Measurements from ENCODE around the gene ACOT11. TPM values are rescaled to one million over a fixed set of nuclear protein-coding genes. Genes with fewer than 3 reads are reported as not detected.

The ACOT11 gene
- total RNA-seq, 1 donor from 2014 or later: 2.1 TPM

- Mint-ChIP-seq H3K27me3 (ENCODE audit: insufficient read depth) (no peaks in the 10 kb centered on the region), H3K36me3 (ENCODE audit: low read depth) (no peaks in the 10 kb centered on the region), H3K9me3 (no peaks in the 10 kb centered on the region), H3K4me3 (no peak overlapping the region), H3K4me1 (ENCODE audit: low read depth) (peaks cover 5% of the 10 kb centered on the region), H3K27ac (no peak overlapping the region)
- intact Hi-C loops (cut with micrococcal nuclease): no loop called here
- DNase-seq (ENCODE audit: low spot score): no peak
These were observed 55.2 kb downstream of the ACOT11 start for GRCh38 chr1:54603241-54603640.

- H3K9me3 Mint-ChIP-seq: no peaks in the 10 kb centered on the region
- no peak for DNase-seq (ENCODE audit: low spot score)
- H3K36me3 Mint-ChIP-seq (ENCODE audit: low read depth): no peaks in the 10 kb centered on the region
- no peak overlapping the region for H3K4me3 Mint-ChIP-seq
- no peaks in the 10 kb centered on the region for H3K27me3 Mint-ChIP-seq (ENCODE audit: insufficient read depth)
- peaks cover 5% of the 10 kb centered on the region for H3K4me1 Mint-ChIP-seq (ENCODE audit: low read depth)
- no peak overlapping the region for H3K27ac Mint-ChIP-seq
- intact Hi-C loops (cut with micrococcal nuclease): no loop called here
These were observed 56.0 kb downstream of the ACOT11 start for GRCh38 chr1:54604051-54604450.

GRCh38 chr1:54604572-54605370 is 56.7 kb downstream of the ACOT11 start:
- no peak for DNase-seq (ENCODE audit: low spot score)
- intact Hi-C loops (cut with micrococcal nuclease): no loop called here
- no peak overlapping the region for H3K4me3 Mint-ChIP-seq
- peaks cover 5% of the 10 kb centered on the region for H3K4me1 Mint-ChIP-seq (ENCODE audit: low read depth)
- no peaks in the 10 kb centered on the region for H3K36me3 Mint-ChIP-seq (ENCODE audit: low read depth)
- no peaks in the 10 kb centered on the region for H3K27me3 Mint-ChIP-seq (ENCODE audit: insufficient read depth)
- no peak overlapping the region for H3K27ac Mint-ChIP-seq
- H3K9me3 Mint-ChIP-seq: no peaks in the 10 kb centered on the region

GRCh38 chr1:54606096-54606989 is 58.3 kb downstream of the ACOT11 start:
- intact Hi-C loops (cut with micrococcal nuclease): no loop called here
- no peaks in the 10 kb centered on the region for H3K9me3 Mint-ChIP-seq
- H3K36me3 Mint-ChIP-seq (ENCODE audit: low read depth): no peaks in the 10 kb centered on the region
- peaks cover 5% of the 10 kb centered on the region for H3K4me1 Mint-ChIP-seq (ENCODE audit: low read depth)
- DNase-seq (ENCODE audit: low spot score): no peak
- H3K4me3 Mint-ChIP-seq: no peak overlapping the region
- no peak overlapping the region for H3K27ac Mint-ChIP-seq
- no peaks in the 10 kb centered on the region for H3K27me3 Mint-ChIP-seq (ENCODE audit: insufficient read depth)

- intact Hi-C loops (cut with micrococcal nuclease): no loop called here
- Mint-ChIP-seq H3K36me3 (ENCODE audit: low read depth) (no peaks in the 10 kb centered on the region), H3K4me1 (ENCODE audit: low read depth) (peaks cover 5% of the 10 kb centered on the region), H3K4me3 (no peak overlapping the region), H3K27ac (no peak overlapping the region), H3K27me3 (ENCODE audit: insufficient read depth) (no peaks in the 10 kb centered on the region), H3K9me3 (no peaks in the 10 kb centered on the region)
- no peak for DNase-seq (ENCODE audit: low spot score)
These were observed 58.9 kb downstream of the ACOT11 start for GRCh38 chr1:54606990-54607325.

- intact Hi-C loops (cut with micrococcal nuclease): no loop called here
- no peaks in the 10 kb centered on the region for H3K36me3 Mint-ChIP-seq (ENCODE audit: low read depth)
- H3K4me1 Mint-ChIP-seq (ENCODE audit: low read depth): peaks cover 5% of the 10 kb centered on the region
- H3K27me3 Mint-ChIP-seq (ENCODE audit: insufficient read depth): no peaks in the 10 kb centered on the region
- no peaks in the 10 kb centered on the region for H3K9me3 Mint-ChIP-seq
- DNase-seq (ENCODE audit: low spot score): no peak
- no peak overlapping the region for H3K27ac Mint-ChIP-seq
- no peak overlapping the region for H3K4me3 Mint-ChIP-seq
These were observed 60.0 kb downstream of the ACOT11 start for GRCh38 chr1:54607821-54608565.

- no peak for DNase-seq (ENCODE audit: low spot score)
- Mint-ChIP-seq H3K9me3 (no peaks in the 10 kb centered on the region), H3K27me3 (ENCODE audit: insufficient read depth) (no peaks in the 10 kb centered on the region), H3K27ac (no peak overlapping the region), H3K36me3 (ENCODE audit: low read depth) (no peaks in the 10 kb centered on the region), H3K4me3 (no peak overlapping the region), H3K4me1 (ENCODE audit: low read depth) (peaks cover 5% of the 10 kb centered on the region)
- intact Hi-C loops (cut with micrococcal nuclease): no loop called here
These were observed 60.7 kb downstream of the ACOT11 start for GRCh38 chr1:54608566-54609230.

GRCh38 chr1:54609301-54609921 is 61.4 kb downstream of the ACOT11 start:
- DNase-seq (ENCODE audit: low spot score): no peak
- H3K4me3 Mint-ChIP-seq: no peak overlapping the region
- intact Hi-C loops (cut with micrococcal nuclease): no loop called here
- no peaks in the 10 kb centered on the region for H3K9me3 Mint-ChIP-seq
- H3K36me3 Mint-ChIP-seq (ENCODE audit: low read depth): no peaks in the 10 kb centered on the region
- no peaks in the 10 kb centered on the region for H3K27me3 Mint-ChIP-seq (ENCODE audit: insufficient read depth)
- H3K4me1 Mint-ChIP-seq (ENCODE audit: low read depth): peaks cover 4% of the 10 kb centered on the region
- H3K27ac Mint-ChIP-seq: no peak overlapping the region

- no peaks in the 10 kb centered on the region for H3K4me1 Mint-ChIP-seq (ENCODE audit: low read depth)
- H3K9me3 Mint-ChIP-seq: no peaks in the 10 kb centered on the region
- no peak for DNase-seq (ENCODE audit: low spot score)
- H3K36me3 Mint-ChIP-seq (ENCODE audit: low read depth): no peaks in the 10 kb centered on the region
- H3K27ac Mint-ChIP-seq: no peak overlapping the region
- intact Hi-C loops (cut with micrococcal nuclease): no loop called here
- no peak overlapping the region for H3K4me3 Mint-ChIP-seq
- no peaks in the 10 kb centered on the region for H3K27me3 Mint-ChIP-seq (ENCODE audit: insufficient read depth)
These were observed 62.0 kb downstream of the ACOT11 start for GRCh38 chr1:54610048-54610447.

GRCh38 chr1:54610601-54611580 is 62.9 kb downstream of the ACOT11 start:
- Mint-ChIP-seq H3K4me1 (ENCODE audit: low read depth) (no peaks in the 10 kb centered on the region), H3K27me3 (ENCODE audit: insufficient read depth) (no peaks in the 10 kb centered on the region), H3K4me3 (no peak overlapping the region), H3K36me3 (ENCODE audit: low read depth) (no peaks in the 10 kb centered on the region), H3K27ac (no peak overlapping the region), H3K9me3 (no peaks in the 10 kb centered on the region)
- intact Hi-C loops (cut with micrococcal nuclease): no loop called here
- DNase-seq (ENCODE audit: low spot score): no peak

- no peaks in the 10 kb centered on the region for H3K36me3 Mint-ChIP-seq (ENCODE audit: low read depth)
- DNase-seq (ENCODE audit: low spot score): no peak
- no peak overlapping the region for H3K27ac Mint-ChIP-seq
- no peaks in the 10 kb centered on the region for H3K4me1 Mint-ChIP-seq (ENCODE audit: low read depth)
- no peak overlapping the region for H3K4me3 Mint-ChIP-seq
- intact Hi-C loops (cut with micrococcal nuclease): no loop called here
- no peaks in the 10 kb centered on the region for H3K27me3 Mint-ChIP-seq (ENCODE audit: insufficient read depth)
- no peaks in the 10 kb centered on the region for H3K9me3 Mint-ChIP-seq
These were observed 63.6 kb downstream of the ACOT11 start for GRCh38 chr1:54611621-54612020.

Measured in activated T-helper 1 cell treated with anti-CD3 and anti-CD28 coated beads, Interleukin-12 subunit alpha, Interleukin-12 subunit beta, Interleukin-2, Interleukin-4 antibody, amounts not matched to agents 30 ng/mL and 10 ng/mL and 1 ng/mL, durations not matched to agents 14 hours and 24 hours and 36 hours (primary cell).